Tibial nerve (tissue), 3 donors: ENCODE measurements around the gene HSPH1.

Source experiments
- CTCF ChIP-seq, 5 experiments: fragments of 200-600 bp in 3 of 5; fragments of 450-650 bp in 2 of 5; sonication (generic) in 3 of 5; IDR thresholded peaks; one replicate each; pipeline ENCODE4 v1.5.1; 2016 to 2019; ENCODE audit warnings: antibody characterized with exemption in 5 of 5, mild to moderate bottlenecking in 3 of 5, moderate library complexity in 2 of 5
- POLR2A ChIP-seq, 2 donors: fragments of 450-650 bp; IDR thresholded peaks; one replicate each; pipeline ENCODE4 v1.6.1; 2017; ENCODE audit warnings: antibody characterized with exemption in 2 of 2, mild to moderate bottlenecking in 2 of 2, moderate library complexity in 2 of 2

- TF ChIP-seq CTCF (IDR thresholded peaks at IDR 0.05) (no peak), POLR2A (IDR thresholded peaks at IDR 0.05) (no peak)
These were observed 30.2 kb downstream of the HSPH1 start for GRCh38 chr13:31131470-31131961.
